Measurements from ENCODE around the gene DIP2B. TPM values are rescaled to one million over a fixed set of nuclear protein-coding genes. Genes with fewer than 3 reads are reported as not detected.
A peak's percentile ranks its signal among the peaks of the same experiment; 100 is the strongest.

Gene DIP2B
- polyA plus RNA-seq, 1 of the 3 experiments (the other 2 are of a cell fraction), result 6.6 TPM

DNA sequence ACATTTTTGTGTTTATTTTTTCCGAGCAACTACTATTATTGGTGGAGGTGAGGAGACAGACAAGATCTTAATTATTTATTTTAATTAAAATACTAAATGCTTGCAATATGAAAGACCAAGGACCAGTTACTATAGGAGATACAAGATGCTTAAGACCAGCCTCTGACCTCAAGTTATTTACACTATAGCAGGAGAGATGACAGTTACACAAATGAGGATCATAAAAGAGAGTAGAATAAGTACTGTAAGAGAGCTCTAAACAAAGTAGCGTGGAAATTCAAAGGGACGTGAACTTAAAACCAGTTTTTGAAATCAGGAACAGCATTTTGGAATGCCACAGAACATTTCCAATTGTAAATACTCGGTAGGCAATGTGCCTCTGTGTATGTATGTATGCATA lies 131.1 kb downstream of the DIP2B start (continued):
- TF ChIP-seq JUND (IDR thresholded peaks at IDR 0.05) (no peak), FOXM1 (IDR thresholded peaks at IDR 0.05; ENCODE audit: low read depth) (no peak), TEAD4 (IDR thresholded peaks at IDR 0.05; ENCODE audit: borderline replicate concordance, insufficient read depth) (no peak)

DNA sequence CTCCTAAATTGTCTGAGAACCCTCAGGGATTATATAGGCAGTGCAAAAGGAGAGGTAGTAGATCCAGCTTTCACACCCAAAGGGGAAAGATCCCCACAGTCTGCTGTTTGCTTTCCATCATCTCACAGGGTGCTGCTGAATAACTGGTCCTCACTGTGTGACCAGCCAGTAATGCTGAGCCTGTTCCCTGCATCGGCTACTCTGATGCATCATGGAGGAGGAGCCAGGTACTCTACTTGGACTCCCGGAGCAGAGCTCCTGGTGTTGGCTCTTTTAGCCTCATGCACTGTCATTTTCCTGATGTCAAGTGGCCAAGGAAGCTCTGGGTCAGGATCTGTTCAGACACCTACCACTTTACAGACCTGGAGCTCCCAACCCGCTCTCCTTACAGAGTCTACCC lies 131.7 kb downstream of the DIP2B start:
- Histone ChIP-seq H3K9ac (no peak overlapping the region), H3F3A (replicated peaks; ENCODE audit: insufficient read depth) (peaks cover 7% of the 10 kb centered on the region), H3K36me3 (replicated peaks in 1 of 2; ENCODE audit: control insufficient read depth in 1 of 2, insufficient read depth in 2 of 2, low read length in 1 of 2) (peaks cover 0 to 7% of the 10 kb centered on the region in 2 experiments), H3K4me1 (ENCODE audit: control insufficient read depth in 1 of 2, insufficient read depth in 2 of 2, low read depth in 1 of 2, low read length in 1 of 2) (peaks cover 3 to 19% of the 10 kb centered on the region in 2 experiments; a peak in 3 of 4 replicates), H3K4me3 (ENCODE audit: low read depth in 2 of 2, low read length in 1 of 2) (no peak overlapping the region), H3K9me3 (no peaks in the 10 kb centered on the region), H3K79me2 (ENCODE audit: insufficient read depth) (peaks cover 9% of the 10 kb centered on the region; the same call in 1 of the 2 replicates), H2AFZ (ENCODE audit: low read depth) (no peak overlapping the region), H3K27me3 (ENCODE audit: insufficient read depth) (no peaks in the 10 kb centered on the region), H3K27ac (ENCODE audit: low read depth in 2 of 2, low read length in 1 of 2) (no peak overlapping the region), H3K9me2 (no peaks in the 10 kb centered on the region), H4K20me1 (ENCODE audit: insufficient read depth) (no peaks in the 10 kb centered on the region), H3K4me2 (no peak overlapping the region)
- TF ChIP-seq, protein P1, sequence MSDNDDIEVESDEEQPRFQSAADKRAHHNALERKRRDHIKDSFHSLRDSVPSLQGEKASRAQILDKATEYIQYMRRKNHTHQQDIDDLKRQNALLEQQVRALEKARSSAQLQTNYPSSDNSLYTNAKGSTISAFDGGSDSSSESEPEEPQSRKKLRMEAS (IDR thresholded peaks at IDR 0.05; ENCODE audit: low read depth), result no peak
- no peak for TF ChIP-seq EP300 (IDR thresholded peaks at IDR 0.05; ENCODE audit: borderline replicate concordance in 1 of 2, low read depth in 1 of 2, low read length in 1 of 2)
- no peak for TF ChIP-seq RAD21 (IDR thresholded peaks at IDR 0.05; ENCODE audit: low read length)
- no peak for TF ChIP-seq JUND (IDR thresholded peaks at IDR 0.05)
- no peak for TF ChIP-seq GATA2 (CRISPR knock-in tag; IDR thresholded peaks at IDR 0.05)
- ChIA-PET POLR2A (no interaction called here), CTCF (interaction anchor here (0.7 to 1.7 kb wide), 5 partner anchors 10 to 132 kb away, joined by 3 to 11 read pairs (median 3); partner anchors contain the start of gene DIP2B)
- 87% methylated on average over 3 of the region's 3 CpGs for WGBS (ENCODE audit: low lambda C conversion rate)
- DNase-seq, result no peak

DNA sequence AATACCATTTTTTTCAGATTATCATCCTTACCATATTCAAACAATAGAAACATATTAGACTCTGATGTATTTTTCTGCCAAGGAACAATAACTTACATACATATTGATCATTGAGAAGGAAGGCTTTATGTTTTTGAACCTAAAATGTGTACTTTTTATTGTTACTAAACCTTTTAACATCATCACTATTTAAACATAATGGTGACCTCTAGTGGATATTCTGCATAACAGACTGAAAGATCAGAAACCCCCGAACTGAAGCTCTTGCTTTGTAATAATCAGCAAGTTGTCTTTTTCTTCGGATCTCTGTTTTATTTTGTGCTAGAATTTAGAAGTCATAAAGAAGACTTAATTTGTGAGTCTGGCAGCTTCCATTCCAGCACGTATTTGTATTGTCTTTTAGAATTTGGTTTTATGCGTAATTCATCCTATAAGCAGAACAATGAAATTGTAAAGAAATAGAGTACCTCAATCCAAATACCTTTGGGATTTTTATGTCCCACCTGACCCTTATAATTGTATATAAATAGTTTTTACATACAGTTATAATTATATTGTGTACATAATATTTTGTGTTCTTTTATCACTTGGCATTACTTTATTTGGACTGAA lies 133.2 kb downstream of the DIP2B start:
- H3K9ac ChIP-seq, result no peak overlapping the region
- H3K36me3 ChIP-seq (replicated peaks in 1 of 2; ENCODE audit: control insufficient read depth in 1 of 2, insufficient read depth in 2 of 2, low read length in 1 of 2), result peaks cover 0 to 7% of the 10 kb centered on the region in 2 experiments
- H3K4me2 ChIP-seq, result no peak overlapping the region
- H3K4me1 ChIP-seq (ENCODE audit: control insufficient read depth in 1 of 2, insufficient read depth in 2 of 2, low read depth in 1 of 2, low read length in 1 of 2), result peaks cover 3 to 29% of the 10 kb centered on the region in 2 experiments; a peak in 3 of 4 replicates
- H3F3A ChIP-seq (replicated peaks; ENCODE audit: insufficient read depth), result peaks cover 15% of the 10 kb centered on the region
- H3K79me2 ChIP-seq (ENCODE audit: insufficient read depth), result peaks cover 9% of the 10 kb centered on the region; the same call in 1 of the 2 replicates
- H3K4me3 ChIP-seq (ENCODE audit: low read depth in 2 of 2, low read length in 1 of 2), result no peak overlapping the region
- no peaks in the 10 kb centered on the region for H3K9me2 ChIP-seq
- TF ChIP-seq RFX5 (IDR thresholded peaks at IDR 0.05; ENCODE audit: low read length) (no peak), TAF1 (IDR thresholded peaks at IDR 0.05; ENCODE audit: borderline replicate concordance, low read depth, low read length) (no peak), RAD21 (IDR thresholded peaks at IDR 0.05; ENCODE audit: low read length) (peak; percentile 78), SMC3 (IDR thresholded peaks at IDR 0.05; ENCODE audit: low read depth, low read length) (peak; percentile 64)
- TF ChIP-seq, protein P2, sequence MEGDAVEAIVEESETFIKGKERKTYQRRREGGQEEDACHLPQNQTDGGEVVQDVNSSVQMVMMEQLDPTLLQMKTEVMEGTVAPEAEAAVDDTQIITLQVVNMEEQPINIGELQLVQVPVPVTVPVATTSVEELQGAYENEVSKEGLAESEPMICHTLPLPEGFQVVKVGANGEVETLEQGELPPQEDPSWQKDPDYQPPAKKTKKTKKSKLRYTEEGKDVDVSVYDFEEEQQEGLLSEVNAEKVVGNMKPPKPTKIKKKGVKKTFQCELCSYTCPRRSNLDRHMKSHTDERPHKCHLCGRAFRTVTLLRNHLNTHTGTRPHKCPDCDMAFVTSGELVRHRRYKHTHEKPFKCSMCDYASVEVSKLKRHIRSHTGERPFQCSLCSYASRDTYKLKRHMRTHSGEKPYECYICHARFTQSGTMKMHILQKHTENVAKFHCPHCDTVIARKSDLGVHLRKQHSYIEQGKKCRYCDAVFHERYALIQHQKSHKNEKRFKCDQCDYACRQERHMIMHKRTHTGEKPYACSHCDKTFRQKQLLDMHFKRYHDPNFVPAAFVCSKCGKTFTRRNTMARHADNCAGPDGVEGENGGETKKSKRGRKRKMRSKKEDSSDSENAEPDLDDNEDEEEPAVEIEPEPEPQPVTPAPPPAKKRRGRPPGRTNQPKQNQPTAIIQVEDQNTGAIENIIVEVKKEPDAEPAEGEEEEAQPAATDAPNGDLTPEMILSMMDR (IDR thresholded peaks at IDR 0.05), result peak; percentile 81
- DNase-seq, result peak; percentile 45
- POLR2A ChIA-PET, result no interaction called here
- no peak overlapping the region for H3K27ac ChIP-seq (ENCODE audit: low read depth in 2 of 2, low read length in 1 of 2)
- 25% methylated on average over 4 of the region's 4 CpGs for WGBS (ENCODE audit: low lambda C conversion rate)
- no peaks in the 10 kb centered on the region for H4K20me1 ChIP-seq (ENCODE audit: insufficient read depth)
- no peak overlapping the region for H2AFZ ChIP-seq (ENCODE audit: low read depth)
- H3K9me3 ChIP-seq, result no peaks in the 10 kb centered on the region
- H3K27me3 ChIP-seq (ENCODE audit: insufficient read depth), result no peaks in the 10 kb centered on the region
- CTCF ChIA-PET, result interaction anchor here (0.6 to 9.7 kb wide), 42 partner anchors 9 to 184 kb away, joined by 3 to 165 read pairs (median 4); partner anchors contain the start of gene DIP2B
